OCI-LY3 (cell line): ENCODE data around the gene GLP1R.
A peak's percentile ranks its signal among the peaks of the same experiment; 100 is the strongest.

Experiments used
- H2AFZ ChIP-seq: fragments of 200-600, 300-600 bp; shearing (Covaris generic); 2 replicates; pipeline ENCODE4 v1.6.0; 2014; ENCODE audit warnings: antibody characterized with exemption, low read depth, low read length
- H3K27ac ChIP-seq: fragments of 200-600, 300-600 bp; sonication (generic); 2 replicates; pipeline ENCODE4 v1.5.1; 2014; ENCODE audit warnings: mild to moderate bottlenecking, low read length, moderate library complexity, mixed read lengths
- H3K27me3 ChIP-seq: fragments of 200-600, 300-600 bp; sonication (generic); 2 replicates; pipeline ENCODE4 v1.6.1; 2014; ENCODE audit warnings: low read depth, low read length, mixed read lengths
- H3K36me3 ChIP-seq: fragments of 200-600, 300-600 bp; sonication (generic); replicated peaks from 2 replicates; pipeline ENCODE3; 2014; ENCODE audit warnings: low read depth, low read length, mixed read lengths
- H3K4me1 ChIP-seq: fragments of 300-600, 200-600 bp; sonication (generic); 2 replicates; pipeline ENCODE4 v1.6.1; 2014; ENCODE audit warnings: low read length, mixed read lengths
- H3K4me2 ChIP-seq: fragments of 200-600, 300-600 bp; sonication (generic); 2 replicates; pipeline ENCODE4 v1.6.1; 2014; ENCODE audit warnings: low read length, mixed read lengths
- H3K4me3 ChIP-seq: fragments of 300-600, 200-600 bp; sonication (generic); 2 replicates; pipeline ENCODE4 v1.5.1; 2014; ENCODE audit warnings: antibody characterized with exemption, mild to moderate bottlenecking, low read length, moderate library complexity
- H3K79me2 ChIP-seq: fragments of 300-600, 200-600 bp; shearing (Covaris generic); 2 replicates; pipeline ENCODE4 v1.6.1; 2014; ENCODE audit warnings: mild to moderate bottlenecking, low read length, mixed read lengths
- H3K9ac ChIP-seq: fragments of 300-600, 200-600 bp; shearing (Covaris generic); 2 replicates; pipeline ENCODE4 v1.6.0; 2014; ENCODE audit warnings: mild to moderate bottlenecking, low read length, moderate library complexity
- H3K9me3 ChIP-seq: fragments of 200-600, 300-600 bp; shearing (Covaris generic); 2 replicates; pipeline ENCODE4 v1.6.1; 2014; ENCODE audit warnings: low read length, mixed read lengths; ENCODE audit not compliant: insufficient read depth
- H4K20me1 ChIP-seq: fragments of 200-600, 300-600 bp; sonication (generic); 2 replicates; pipeline ENCODE4 v1.6.1; 2016; ENCODE audit warnings: low read length, mixed read lengths; ENCODE audit not compliant: insufficient read depth
- CTCF ChIP-seq: fragments of 200-600, 300-600 bp; sonication (generic); IDR thresholded peaks from 2 replicates; pipeline ENCODE4 v1.5.1; 2014; ENCODE audit warnings: antibody characterized with exemption, low read length, low read depth
- EZH2phosphoT487 ChIP-seq: fragments of 200-600 bp; shearing (Covaris generic); IDR thresholded peaks from 2 replicates; pipeline ENCODE4 v1.6.1; 2018; ENCODE audit warnings: antibody characterized with exemption, mixed run types, low read depth

Gene GLP1R

DNA sequence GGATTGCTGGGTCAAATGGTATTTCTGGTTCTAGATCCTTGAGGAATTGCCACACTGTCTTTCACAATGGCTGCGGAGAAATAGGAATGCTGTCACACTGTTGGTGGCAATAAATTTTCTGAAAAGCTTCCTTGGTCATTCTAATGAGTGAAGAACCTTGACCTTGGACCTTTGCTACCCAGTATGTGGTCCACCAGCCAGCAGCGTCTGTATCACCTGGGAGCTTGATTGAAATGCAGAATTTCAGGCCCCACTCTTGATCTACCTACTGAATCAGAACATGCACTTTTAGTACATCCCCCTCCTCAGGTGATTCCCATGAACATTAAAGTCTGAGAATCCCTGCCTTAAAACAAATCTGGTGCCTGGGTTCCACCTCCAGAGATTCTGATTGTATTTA is 27.5 kb upstream of the GLP1R start:
- Histone ChIP-seq H3K4me1 (peaks cover 3% of the 10 kb centered on the region; the same call in 1 of the 2 replicates), H3K9ac (no peak overlapping the region), H3K9me3 (no peaks in the 10 kb centered on the region), H3K4me3 (no peak overlapping the region), H3K36me3 (no peaks in the 10 kb centered on the region), H3K4me2 (no peak overlapping the region), H4K20me1 (no peaks in the 10 kb centered on the region), H3K27me3 (peaks cover 50% of the 10 kb centered on the region), H3K27ac (no peak overlapping the region), H3K79me2 (no peaks in the 10 kb centered on the region), H2AFZ (no peak overlapping the region)
- no peak for TF ChIP-seq CTCF
- TF ChIP-seq EZH2phosphoT487: no peak

DNA sequence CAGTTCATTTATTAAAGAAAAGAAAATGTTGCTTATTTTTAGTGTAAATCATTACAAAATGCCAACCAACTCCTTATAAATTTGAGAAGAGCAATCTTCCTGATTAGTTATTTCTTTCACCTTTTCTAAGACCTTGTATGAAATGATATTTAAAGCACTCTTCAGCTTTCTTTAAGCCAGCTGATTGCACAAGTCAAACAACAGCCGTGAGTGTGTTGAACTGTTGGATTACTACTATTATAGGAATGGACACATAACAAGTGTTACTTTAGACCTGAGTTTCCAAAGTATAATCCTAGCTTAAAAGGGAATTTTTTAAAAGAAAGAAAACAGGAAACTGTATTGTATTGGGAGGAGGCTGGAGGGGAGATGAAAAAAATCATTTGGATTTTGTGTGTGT is 26.8 kb upstream of the GLP1R start:
- Histone ChIP-seq H3K36me3 (no peaks in the 10 kb centered on the region), H3K9me3 (no peaks in the 10 kb centered on the region), H2AFZ (no peak overlapping the region), H3K27me3 (peaks cover 57% of the 10 kb centered on the region), H3K4me2 (no peak overlapping the region), H3K4me3 (no peak overlapping the region), H3K27ac (no peak overlapping the region), H4K20me1 (no peaks in the 10 kb centered on the region), H3K4me1 (peaks cover 8% of the 10 kb centered on the region; the same call in 1 of the 2 replicates), H3K79me2 (no peaks in the 10 kb centered on the region), H3K9ac (no peak overlapping the region)
- TF ChIP-seq CTCF (no peak), EZH2phosphoT487 (no peak)

DNA sequence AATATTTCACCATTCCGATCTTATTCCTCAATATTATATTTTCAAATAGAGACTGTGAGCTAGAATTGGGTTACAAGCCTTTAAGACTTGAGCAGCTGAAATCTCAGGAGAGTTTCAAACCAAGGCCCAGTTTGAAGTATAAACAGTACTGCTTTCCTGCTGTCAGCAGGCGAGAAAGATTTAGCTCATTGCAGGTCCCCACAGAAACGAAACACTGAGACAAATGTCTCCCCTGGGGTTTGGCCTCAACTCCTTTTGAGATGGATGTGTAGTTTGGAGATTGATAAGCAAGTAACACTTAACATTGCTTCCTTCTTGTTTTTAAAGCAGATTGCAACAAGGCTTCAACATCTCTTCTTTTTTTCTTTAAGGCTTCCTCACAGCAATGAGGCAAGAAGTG is 22.4 kb upstream of the GLP1R start:
- Histone ChIP-seq H3K9me3 (no peaks in the 10 kb centered on the region), H3K79me2 (no peaks in the 10 kb centered on the region), H3K4me3 (no peak overlapping the region), H2AFZ (no peak overlapping the region), H3K9ac (no peak overlapping the region), H3K36me3 (no peaks in the 10 kb centered on the region), H3K4me1 (peaks cover 8% of the 10 kb centered on the region; the same call in 1 of the 2 replicates), H4K20me1 (no peaks in the 10 kb centered on the region), H3K27ac (no peak overlapping the region), H3K27me3 (peaks cover 38% of the 10 kb centered on the region), H3K4me2 (no peak overlapping the region)
- no peak for TF ChIP-seq EZH2phosphoT487
- TF ChIP-seq CTCF: no peak

GRCh38 chr6:39029156-39030011 is 19.2 kb upstream of the GLP1R start:
- H3K9me3 ChIP-seq: no peaks in the 10 kb centered on the region
- TF ChIP-seq EZH2phosphoT487: no peak
- TF ChIP-seq CTCF: peak; percentile 90
- H3K4me3 ChIP-seq: no peak overlapping the region
- no peaks in the 10 kb centered on the region for H3K79me2 ChIP-seq
- no peak overlapping the region for H3K27ac ChIP-seq
- no peaks in the 10 kb centered on the region for H4K20me1 ChIP-seq
- H3K4me1 ChIP-seq: peaks cover 8% of the 10 kb centered on the region; the same call in 1 of the 2 replicates
- no peak overlapping the region for H3K4me2 ChIP-seq
- H3K27me3 ChIP-seq: peaks cover 56% of the 10 kb centered on the region
- H2AFZ ChIP-seq: no peak overlapping the region
- no peaks in the 10 kb centered on the region for H3K36me3 ChIP-seq
- no peak overlapping the region for H3K9ac ChIP-seq
